GM21576 (cell line): ENCODE measurements around the gene CTTNBP2.

Experiments used
- ATAC-seq: cut with Tn5 transposase; IDR thresholded peaks from one replicate; pipeline ENCODE4 v1.9.1; 2021; ENCODE audit warnings: mild to moderate bottlenecking, moderate library complexity; ENCODE audit not compliant: unreplicated experiment

CTTNBP2 gene

GRCh38 chr7:117690147-117690546 is 183.1 kb downstream of the CTTNBP2 start:
- ATAC-seq, result no peak

- ATAC-seq, result no peak
Observed at GRCh38 chr7:117689406-117689805, 183.8 kb downstream of the CTTNBP2 start.

GRCh38 chr7:117688126-117688525 is 185.1 kb downstream of the CTTNBP2 start:
- no peak for ATAC-seq

- no peak for ATAC-seq
Observed at GRCh38 chr7:117686311-117686935, 186.8 kb downstream of the CTTNBP2 start.

- no peak for ATAC-seq
Observed at GRCh38 chr7:117685795-117686194, 187.4 kb downstream of the CTTNBP2 start.

GRCh38 chr7:117683430-117684175 is 189.6 kb downstream of the CTTNBP2 start:
- ATAC-seq, result no peak

GRCh38 chr7:117682681-117683385 is 190.4 kb downstream of the CTTNBP2 start:
- ATAC-seq, result no peak

- no peak for ATAC-seq
Observed at GRCh38 chr7:117679120-117679519, 194.1 kb downstream of the CTTNBP2 start.

GRCh38 chr7:117675497-117676435 is 197.5 kb downstream of the CTTNBP2 start:
- ATAC-seq, result no peak

GRCh38 chr7:117674617-117675016 is 198.6 kb downstream of the CTTNBP2 start:
- no peak for ATAC-seq

GRCh38 chr7:117673839-117674238 is 199.4 kb downstream of the CTTNBP2 start:
- no peak for ATAC-seq

GRCh38 chr7:117673367-117673766 is 199.9 kb downstream of the CTTNBP2 start:
- ATAC-seq, result no peak

- no peak for ATAC-seq
Observed at GRCh38 chr7:117672453-117672852, 200.8 kb downstream of the CTTNBP2 start.

GRCh38 chr7:117669818-117670217 is 203.4 kb downstream of the CTTNBP2 start:
- no peak for ATAC-seq

GRCh38 chr7:117667456-117667855 is 205.8 kb downstream of the CTTNBP2 start:
- ATAC-seq, result no peak

GRCh38 chr7:117666689-117667088 is 206.6 kb downstream of the CTTNBP2 start:
- ATAC-seq, result no peak

- ATAC-seq, result no peak
Observed at GRCh38 chr7:117666031-117666430, 207.2 kb downstream of the CTTNBP2 start.

GRCh38 chr7:117665368-117665767 is 207.9 kb downstream of the CTTNBP2 start:
- no peak for ATAC-seq

- ATAC-seq, result no peak
Observed at GRCh38 chr7:117664047-117664446, 209.2 kb downstream of the CTTNBP2 start.

- no peak for ATAC-seq
Observed at GRCh38 chr7:117661328-117661727, 211.9 kb downstream of the CTTNBP2 start.
